Panc1 (cell line): ENCODE data around the gene MAPKAPK3. TPM values are rescaled to one million over a fixed set of nuclear protein-coding genes. Genes with fewer than 3 reads are reported as not detected.

Source experiments
- ATAC-seq: fragments of 200-7000 bp; cut with Tn5 transposase; 2 replicates; pipeline ENCODE4 v1.9.1; 2020; ENCODE audit warnings: mild to moderate bottlenecking, moderate library complexity
- BruUV-seq: library from RNA; stranded (reverse); fragments of 400-500 nt; replicated peaks from 2 replicates; lab custom pipeline; 2021; lab: Mats Ljungman, UMichigan
- CTCF ChIA-PET: fragments of 300-600 bp; sonication (Branson Sonifier 250); formaldehyde crosslinking; loops from one replicate; lab custom pipeline; 2022; ENCODE audit warnings: antibody characterized with exemption; lab: Charles Lee
- POLR2A ChIA-PET: fragments of 300-600 bp; sonication (Branson Sonifier 250); formaldehyde crosslinking; loops from one replicate; lab custom pipeline; 2022; ENCODE audit warnings: antibody characterized with exemption; lab: Charles Lee
- DNase-seq: peaks from one replicate; pipeline ENCODE4 v3.0.0-alpha.2; 2010; ENCODE audit warnings: low read depth, low spot score
- H3K27ac ChIP-seq: 2 replicates; pipeline ENCODE4 v1.5.1; 2011; ENCODE audit warnings: mild to moderate bottlenecking, low read length, inconsistent platforms
- H3K27me3 ChIP-seq: fragments of 200-500 bp; sonication (Bioruptor generic); 2 replicates; pipeline ENCODE4 v1.6.0; 2014; ENCODE audit warnings: low read length, inconsistent platforms; ENCODE audit not compliant: control insufficient read depth, insufficient read depth
- H3K36me3 ChIP-seq: fragments of 200-500 bp; sonication (Bioruptor generic); 2 replicates; pipeline ENCODE4 v1.5.1; 2014; ENCODE audit warnings: inconsistent platforms, mild to moderate bottlenecking, low read length, moderate library complexity; ENCODE audit not compliant: control insufficient read depth, insufficient read depth
- H3K4me1 ChIP-seq: 2 replicates; pipeline ENCODE4 v1.5.1; 2011; ENCODE audit warnings: inconsistent platforms, mild to moderate bottlenecking, low read length, moderate library complexity; ENCODE audit not compliant: control insufficient read depth, insufficient read depth
- H3K4me3 ChIP-seq, 2 experiments: 2 replicates each; pipeline ENCODE4 v1.5.1; 2011 to 2012; ENCODE audit warnings: low read depth in 2 of 2, low read length in 2 of 2, mild to moderate bottlenecking in 2 of 2, inconsistent platforms in 1 of 2, moderate library complexity in 1 of 2
- H3K9me3 ChIP-seq: fragments of 200-500 bp; sonication (Bioruptor generic); 2 replicates; pipeline ENCODE4 v1.5.1; 2014; ENCODE audit warnings: low read depth, mild to moderate bottlenecking, inconsistent platforms, low read length, moderate library complexity; ENCODE audit not compliant: control insufficient read depth, insufficient read depth
- CTCF ChIP-seq: fragments of 450-650 bp; IDR thresholded peaks from 2 replicates; pipeline ENCODE4 v1.5.1; 2017; ENCODE audit warnings: mild to moderate bottlenecking
- POLR2AphosphoS5 ChIP-seq: IDR thresholded peaks from 2 replicates; pipeline ENCODE4 v1.6.1; 2012; ENCODE audit warnings: mild to moderate bottlenecking, low read depth, low read length, moderate library complexity
- SIN3A ChIP-seq: IDR thresholded peaks from 2 replicates; pipeline ENCODE4 v1.6.1; 2012; ENCODE audit warnings: low read depth, mild to moderate bottlenecking, low read length, moderate library complexity, borderline replicate concordance; ENCODE audit not compliant: insufficient read depth
- TCF7L2 ChIP-seq: IDR thresholded peaks from 2 replicates; pipeline ENCODE4 v1.6.1; 2011; ENCODE audit warnings: mild to moderate bottlenecking, low read depth, low read length, inconsistent platforms
- in situ Hi-C: cut with HindIII; loops from 2 replicates; pipeline ENCODE4 v1.10.0; 2016; ENCODE audit warnings: low sequenced_read_pairs, low pct_unique_long_range_greater_than_20kb
- intact Hi-C: fragments of 100-400 bp; cut with micrococcal nuclease; formaldehyde crosslinking; loops from one replicate; pipeline ENCODE4 v1.10.0; 2022; ENCODE audit not compliant: unreplicated experiment
- total RNA-seq: library from RNA; stranded (reverse); gene quantifications from one replicate; pipeline ENCODE4 v1.2.1, GENCODE V29; 2021; ENCODE audit not compliant: unreplicated experiment
- TF ChIP-seq, protein P1 (sequence below), 2 experiments: IDR thresholded peaks; 2 replicates each; pipeline ENCODE4 v1.6.1; 2011 to 2012; ENCODE audit warnings: low read depth in 2 of 2, control low read depth in 1 of 2, low read length in 1 of 2, mild to moderate bottlenecking in 1 of 2, moderate library complexity in 1 of 2; ENCODE audit not compliant: insufficient read depth in 1 of 2

The MAPKAPK3 gene
- total RNA-seq, 1 experiment from 2014 or later = 14.8 TPM

- H3K4me1 ChIP-seq = peaks cover 3% of the 10 kb centered on the region; the same call in 1 of the 2 replicates
- BruUV-seq = no TSS peak
- H3K9me3 ChIP-seq = no peaks in the 10 kb centered on the region
- in situ Hi-C loops (no loop called here), intact Hi-C loops (loop anchor here (10.0 kb wide), 1 partner anchor 700 kb away; no protein-coding TSS in a partner anchor)
- CTCF ChIA-PET = no interaction called here
- peak within 1 kb of the TSS; percentile 27 to 32 for H3K4me3 ChIP-seq
- TF ChIP-seq CTCF = no peak
- no peak for TF ChIP-seq POLR2AphosphoS5
- no peak; the same call in 1 of the 2 replicates for TF ChIP-seq TCF7L2
- TF ChIP-seq, protein P1, sequence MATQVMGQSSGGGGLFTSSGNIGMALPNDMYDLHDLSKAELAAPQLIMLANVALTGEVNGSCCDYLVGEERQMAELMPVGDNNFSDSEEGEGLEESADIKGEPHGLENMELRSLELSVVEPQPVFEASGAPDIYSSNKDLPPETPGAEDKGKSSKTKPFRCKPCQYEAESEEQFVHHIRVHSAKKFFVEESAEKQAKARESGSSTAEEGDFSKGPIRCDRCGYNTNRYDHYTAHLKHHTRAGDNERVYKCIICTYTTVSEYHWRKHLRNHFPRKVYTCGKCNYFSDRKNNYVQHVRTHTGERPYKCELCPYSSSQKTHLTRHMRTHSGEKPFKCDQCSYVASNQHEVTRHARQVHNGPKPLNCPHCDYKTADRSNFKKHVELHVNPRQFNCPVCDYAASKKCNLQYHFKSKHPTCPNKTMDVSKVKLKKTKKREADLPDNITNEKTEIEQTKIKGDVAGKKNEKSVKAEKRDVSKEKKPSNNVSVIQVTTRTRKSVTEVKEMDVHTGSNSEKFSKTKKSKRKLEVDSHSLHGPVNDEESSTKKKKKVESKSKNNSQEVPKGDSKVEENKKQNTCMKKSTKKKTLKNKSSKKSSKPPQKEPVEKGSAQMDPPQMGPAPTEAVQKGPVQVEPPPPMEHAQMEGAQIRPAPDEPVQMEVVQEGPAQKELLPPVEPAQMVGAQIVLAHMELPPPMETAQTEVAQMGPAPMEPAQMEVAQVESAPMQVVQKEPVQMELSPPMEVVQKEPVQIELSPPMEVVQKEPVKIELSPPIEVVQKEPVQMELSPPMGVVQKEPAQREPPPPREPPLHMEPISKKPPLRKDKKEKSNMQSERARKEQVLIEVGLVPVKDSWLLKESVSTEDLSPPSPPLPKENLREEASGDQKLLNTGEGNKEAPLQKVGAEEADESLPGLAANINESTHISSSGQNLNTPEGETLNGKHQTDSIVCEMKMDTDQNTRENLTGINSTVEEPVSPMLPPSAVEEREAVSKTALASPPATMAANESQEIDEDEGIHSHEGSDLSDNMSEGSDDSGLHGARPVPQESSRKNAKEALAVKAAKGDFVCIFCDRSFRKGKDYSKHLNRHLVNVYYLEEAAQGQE (IDR thresholded peaks at IDR 0.05; ENCODE audit: insufficient read depth in 1 of 2, low read depth in 2 of 2, low read length in 1 of 2) = no peak
- no peak for TF ChIP-seq SIN3A
- POLR2A ChIA-PET = no interaction called here
- H3K27ac ChIP-seq = no peak within 1 kb of the TSS
- H3K27me3 ChIP-seq = peaks cover 24% of the 10 kb centered on the region
- no peaks in the 10 kb centered on the region for H3K36me3 ChIP-seq
- ATAC-seq (peak; percentile 90), DNase-seq (no peak)
Measured at GRCh38 chr3:50674349-50675178, 57.6 kb downstream of the MAPKAPK3 start, which contains the start of gene DOCK3. Gene DOCK3, plus strand, starts transcription at chr3:50674927. Its CDS starts 337 bp downstream, at chr3:50675264.

GRCh38 chr3:50675179-50676030 is 58.5 kb downstream of the MAPKAPK3 start:
- Histone ChIP-seq H3K27me3 (peaks cover 24% of the 10 kb centered on the region), H3K4me1 (peaks cover 3% of the 10 kb centered on the region; the same call in 1 of the 2 replicates), H3K36me3 (no peaks in the 10 kb centered on the region), H3K9me3 (no peaks in the 10 kb centered on the region), H3K4me3 (peak overlapping the region; percentile 14 to 27; a peak in 3 of 4 replicates), H3K27ac (no peak overlapping the region)
- BruUV-seq = no TSS peak
- POLR2A ChIA-PET = no interaction called here
- ATAC-seq (peak; percentile 70), DNase-seq (no peak)
- no peak for TF ChIP-seq SIN3A
- TF ChIP-seq, protein P1 (IDR thresholded peaks at IDR 0.05; ENCODE audit: insufficient read depth in 1 of 2, low read depth in 2 of 2, low read length in 1 of 2) = no peak
- TF ChIP-seq TCF7L2 = no peak
- TF ChIP-seq CTCF = peak; percentile 86
- no peak for TF ChIP-seq POLR2AphosphoS5
- in situ Hi-C loops (no loop called here), intact Hi-C loops (loop anchor here (10.0 kb wide), 1 partner anchor 699 kb away; no protein-coding TSS in a partner anchor)
- CTCF ChIA-PET = no interaction called here
